Measurements from ENCODE around the gene KNCN.

Gene KNCN

DNA sequence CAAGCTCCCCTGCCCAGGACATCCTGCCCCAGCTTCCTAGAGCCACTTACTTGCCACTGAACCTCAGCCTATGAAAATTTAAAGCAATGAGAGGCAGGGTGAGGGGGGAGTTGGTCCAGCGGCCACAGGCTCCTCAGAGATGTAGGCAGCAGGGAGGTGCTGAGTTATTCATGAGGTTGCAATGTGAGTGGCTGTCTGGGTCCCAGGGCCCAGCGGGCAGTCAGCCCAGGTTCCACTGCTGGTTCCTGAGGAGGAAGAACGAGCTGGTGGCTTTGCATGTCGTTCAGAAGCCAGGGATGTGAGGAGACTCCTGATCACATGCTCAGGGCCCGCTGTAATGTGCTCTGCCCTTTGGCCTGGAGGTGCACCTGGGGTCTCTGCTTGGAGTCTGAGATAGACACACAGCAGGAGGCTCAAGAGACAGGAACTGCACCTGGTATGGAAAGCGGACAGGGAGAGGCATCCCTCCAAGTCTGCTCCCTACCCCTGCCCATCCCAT lies at the start of gene KNCN:
Gene KNCN (minus strand): TSS at position 51 of the 499 bp plus-strand sequence. CDS start 432 bp downstream, outside the sequence.
- no peak for DNase-seq (ENCODE audit: low spot score)

DNA sequence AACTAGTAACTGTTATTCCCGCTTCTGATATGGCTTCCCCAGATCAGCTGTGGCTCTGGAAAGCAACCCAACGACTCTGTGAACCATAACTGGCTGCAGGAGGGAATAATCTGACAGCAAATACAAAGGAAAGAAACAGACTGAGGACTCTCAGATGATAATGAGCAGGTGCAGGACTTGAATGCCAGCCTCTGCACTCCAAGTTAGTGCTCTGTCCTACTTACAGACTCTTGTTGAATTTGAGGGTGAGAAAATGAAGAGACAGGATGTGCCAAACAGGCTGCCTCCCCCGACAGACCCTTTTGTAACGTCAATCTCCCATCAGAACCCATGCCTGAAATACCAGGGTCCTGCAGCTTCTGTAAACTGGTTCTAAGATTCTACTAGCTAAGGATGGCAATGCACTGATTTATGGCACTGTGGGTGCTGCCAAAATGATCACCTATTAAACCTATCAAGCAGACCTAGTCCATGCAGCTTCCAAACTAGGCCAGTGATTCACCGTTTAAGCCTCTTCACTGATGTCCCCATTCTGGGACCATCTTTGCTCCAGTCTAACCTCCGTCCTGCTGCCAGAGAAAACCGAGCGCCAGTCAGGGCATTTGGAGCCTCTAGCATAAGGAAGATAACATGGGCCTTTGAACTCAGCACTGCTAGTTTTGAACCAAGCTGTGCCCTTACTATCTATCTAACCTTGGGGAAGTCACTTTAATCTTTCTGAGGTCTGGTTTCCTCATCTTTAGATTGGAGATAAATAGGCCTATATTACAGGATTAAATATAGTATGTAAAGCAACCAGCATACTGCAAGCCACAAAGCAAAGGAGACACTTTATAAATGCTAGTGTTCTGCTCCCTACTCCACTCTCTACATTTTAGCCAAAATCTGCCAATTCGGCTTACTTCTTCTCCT lies 47.9 kb upstream of the KNCN start:
- no peak for DNase-seq (ENCODE audit: low spot score)

DNA sequence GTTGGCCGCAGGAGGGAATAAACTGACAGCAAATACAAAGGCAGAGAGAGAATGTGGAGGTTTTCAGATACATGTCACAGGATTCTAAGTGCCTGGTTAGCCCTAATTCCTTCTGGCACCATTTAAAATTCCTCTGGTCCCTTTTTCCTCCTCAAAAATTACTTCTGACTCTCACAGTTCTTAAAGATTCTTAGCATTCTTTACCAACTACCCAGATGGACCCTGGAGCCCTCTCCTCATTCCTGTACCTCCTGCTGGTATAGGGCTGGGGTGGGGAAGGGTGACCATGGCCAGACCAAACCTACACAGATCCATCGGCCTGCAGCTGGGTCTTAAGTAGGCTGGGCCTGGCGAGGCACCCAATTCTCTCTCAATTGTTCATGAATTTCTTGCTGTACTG lies 45.4 kb upstream of the KNCN start:
- no peak for DNase-seq (ENCODE audit: low spot score)

DNA sequence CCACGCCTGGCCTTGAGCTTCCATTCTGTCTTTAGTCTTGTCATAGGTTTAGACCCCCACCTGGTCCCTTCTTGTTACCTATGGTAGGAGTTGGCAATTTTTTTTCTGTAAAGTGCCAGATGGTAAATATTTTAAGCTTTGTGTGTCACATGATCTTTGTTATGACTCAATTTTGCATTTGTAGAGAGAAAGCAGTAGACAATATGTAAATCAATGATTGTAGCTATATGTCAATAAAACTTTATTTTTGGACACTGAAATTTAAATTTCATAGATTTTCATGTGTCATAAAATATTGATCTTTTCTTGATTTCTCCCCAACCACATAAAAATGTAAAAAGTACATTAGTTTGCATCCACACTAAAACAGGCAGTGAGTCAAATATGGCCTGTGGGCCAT lies 44.6 kb upstream of the KNCN start:
- DNase-seq (ENCODE audit: low spot score), result no peak

DNA sequence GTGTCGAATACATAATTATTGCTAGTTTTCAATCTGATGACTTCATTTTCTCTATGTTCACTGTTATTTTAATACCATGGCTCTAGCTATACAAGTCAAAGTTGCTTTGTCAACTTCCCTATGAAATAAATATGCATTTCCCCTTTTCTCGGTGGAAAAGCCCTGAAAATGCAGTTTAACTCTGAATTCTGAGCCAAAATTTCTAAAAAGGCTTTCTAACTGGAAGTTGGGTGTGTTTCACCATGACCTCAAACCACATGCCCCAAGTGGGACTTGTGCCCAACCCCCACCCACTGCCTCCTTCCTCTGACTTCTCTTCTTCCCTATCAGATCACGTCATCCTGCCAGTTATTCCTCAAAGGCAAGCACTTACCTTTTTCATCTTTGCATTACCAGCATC lies 43.7 kb upstream of the KNCN start:
- DNase-seq (ENCODE audit: low spot score), result no peak

DNA sequence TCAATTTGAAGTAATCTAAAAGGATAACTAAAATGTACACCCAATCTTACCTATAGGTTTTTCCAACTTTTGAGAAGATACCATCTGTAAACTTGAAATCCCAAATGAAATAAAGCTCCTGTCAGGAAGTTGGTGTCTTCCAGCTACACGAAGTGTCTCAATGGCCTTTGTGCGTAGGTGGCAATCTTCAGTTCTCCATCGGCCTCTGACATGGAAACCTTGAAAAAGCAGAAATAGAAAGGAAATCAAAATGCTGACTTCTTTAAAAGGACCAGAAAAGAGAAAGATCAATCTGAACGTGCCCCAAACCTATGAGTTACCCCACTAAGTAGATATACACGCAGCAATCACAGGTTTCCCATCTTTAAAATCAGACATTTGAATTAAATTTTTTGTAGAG lies 42.6 kb upstream of the KNCN start:
- DNase-seq (ENCODE audit: low spot score), result no peak

DNA sequence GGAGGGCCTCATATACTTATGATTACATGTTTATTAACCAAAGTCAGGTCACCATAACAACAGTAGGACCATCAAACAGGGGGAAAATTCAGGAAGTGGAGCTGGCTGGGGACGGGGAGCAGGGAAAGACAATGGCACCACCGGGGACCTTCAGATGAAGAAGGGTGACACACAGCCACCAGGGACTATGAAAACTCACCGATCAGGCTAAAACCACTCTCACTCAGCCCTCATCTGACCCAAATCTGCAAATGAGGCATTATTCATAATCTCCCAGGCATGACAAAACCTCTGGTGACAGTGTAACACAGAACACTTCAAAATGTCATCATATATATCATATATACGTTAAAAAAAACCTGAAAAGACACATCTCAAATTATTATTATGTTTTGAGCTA lies 41.4 kb upstream of the KNCN start:
- DNase-seq (ENCODE audit: low spot score), result no peak

DNA sequence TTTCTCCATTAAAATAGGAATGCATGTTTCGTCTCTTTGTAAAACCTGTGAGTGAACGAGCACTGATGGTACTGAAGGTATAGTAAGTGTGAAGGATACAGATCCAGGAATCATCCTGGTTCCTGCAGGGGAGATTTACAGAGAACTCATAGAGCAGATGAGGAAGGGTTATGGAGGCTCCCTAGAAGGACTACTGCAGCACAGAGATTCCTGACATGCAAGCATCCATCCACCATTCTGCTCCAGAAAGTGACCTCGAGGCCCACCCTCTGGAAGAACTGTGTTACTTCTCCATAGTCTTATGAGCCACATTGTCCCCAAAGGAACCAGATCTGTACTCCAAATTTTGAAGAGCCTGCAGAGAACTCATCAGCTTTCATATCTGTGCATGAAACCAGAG lies 38.1 kb upstream of the KNCN start:
- no peak for DNase-seq (ENCODE audit: low spot score)

DNA sequence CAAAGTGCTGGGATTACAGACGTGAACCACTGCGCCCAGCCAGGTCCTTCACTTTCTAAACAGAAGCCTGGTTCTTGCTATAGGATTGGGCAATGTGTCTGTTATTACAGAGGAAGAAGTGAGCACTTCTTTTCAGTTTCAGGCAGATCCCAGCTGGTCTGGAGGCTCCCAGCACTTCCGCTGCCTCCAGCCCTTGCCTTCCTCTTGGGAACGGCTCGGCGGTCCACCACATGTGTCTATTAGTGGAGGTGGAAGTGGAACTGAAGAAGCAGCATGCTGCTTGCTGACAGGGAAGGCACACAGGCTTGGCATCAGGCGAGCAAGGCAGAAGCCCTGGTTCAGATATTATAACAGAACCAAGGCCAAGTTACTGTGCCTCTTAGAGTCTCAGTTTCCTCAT lies 35.6 kb upstream of the KNCN start:
- no peak for DNase-seq (ENCODE audit: low spot score)

DNA sequence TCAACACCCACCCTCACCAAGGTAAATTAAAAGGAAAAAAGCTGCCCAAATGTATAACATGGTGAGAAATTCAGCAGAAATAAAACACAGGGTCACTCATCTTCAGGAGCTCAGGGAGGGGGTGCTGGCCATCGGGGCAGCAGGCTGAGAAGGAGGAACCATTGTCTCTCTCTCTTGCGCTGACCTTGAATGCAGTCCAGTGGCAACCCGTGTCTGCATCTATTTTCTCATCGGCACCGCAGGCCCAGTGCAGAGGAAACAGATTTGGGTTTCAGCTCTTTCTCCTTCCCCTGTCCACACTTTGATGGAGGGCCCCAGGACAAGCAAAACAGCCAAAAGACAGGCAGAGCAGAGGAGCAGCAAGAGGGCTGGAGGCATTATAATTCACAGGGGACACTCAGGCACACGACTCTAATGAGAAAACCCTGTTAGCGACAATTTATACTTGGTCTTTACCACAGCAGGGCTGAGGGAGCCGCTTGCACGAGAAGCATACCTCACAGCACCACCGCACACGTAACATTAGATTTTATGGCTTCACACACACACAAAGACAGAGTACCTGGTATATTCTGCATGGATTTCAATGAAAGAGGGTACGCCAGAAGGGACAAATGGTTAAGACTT lies 34.0 kb upstream of the KNCN start:
- no peak for DNase-seq (ENCODE audit: low spot score)

DNA sequence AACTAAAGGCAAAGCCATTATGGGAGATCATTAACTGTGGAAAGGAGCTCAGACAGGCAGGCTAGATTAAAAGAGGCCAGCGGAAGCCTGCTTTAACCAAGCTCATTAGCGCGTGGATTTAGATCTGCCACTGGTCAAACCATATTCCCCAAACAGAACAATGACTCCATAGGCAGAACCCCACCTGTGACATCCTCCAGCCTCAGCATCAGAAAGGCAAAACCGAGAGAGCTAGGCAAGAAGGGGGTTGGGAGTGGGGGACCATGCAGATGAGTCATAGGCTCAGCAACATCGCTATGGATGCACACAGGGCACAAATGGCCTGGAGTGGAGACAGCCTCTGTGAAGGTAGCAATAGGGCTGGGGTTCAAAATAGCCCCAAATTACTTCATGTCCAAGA lies 32.0 kb upstream of the KNCN start:
- DNase-seq (ENCODE audit: low spot score), result no peak

DNA sequence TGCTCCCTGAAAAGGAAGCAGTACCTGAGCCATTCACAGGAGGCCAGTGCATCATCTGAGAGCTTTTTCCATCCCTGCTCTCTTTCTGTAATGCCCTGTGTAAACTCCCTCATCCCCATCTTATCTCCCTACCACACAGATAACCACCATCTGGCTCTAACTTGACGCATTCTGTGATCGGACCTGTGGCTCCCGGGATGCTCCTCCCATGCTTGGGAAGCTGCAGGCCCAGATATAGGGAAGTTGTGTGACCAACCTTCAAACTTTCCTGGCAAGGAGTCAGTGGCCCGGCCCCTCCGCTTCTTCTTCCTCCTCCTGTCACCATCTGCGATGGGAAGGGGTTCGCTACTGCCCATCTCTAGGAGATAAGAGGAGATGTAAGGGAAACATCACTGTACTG lies 31.5 kb upstream of the KNCN start:
- no peak for DNase-seq (ENCODE audit: low spot score)

DNA sequence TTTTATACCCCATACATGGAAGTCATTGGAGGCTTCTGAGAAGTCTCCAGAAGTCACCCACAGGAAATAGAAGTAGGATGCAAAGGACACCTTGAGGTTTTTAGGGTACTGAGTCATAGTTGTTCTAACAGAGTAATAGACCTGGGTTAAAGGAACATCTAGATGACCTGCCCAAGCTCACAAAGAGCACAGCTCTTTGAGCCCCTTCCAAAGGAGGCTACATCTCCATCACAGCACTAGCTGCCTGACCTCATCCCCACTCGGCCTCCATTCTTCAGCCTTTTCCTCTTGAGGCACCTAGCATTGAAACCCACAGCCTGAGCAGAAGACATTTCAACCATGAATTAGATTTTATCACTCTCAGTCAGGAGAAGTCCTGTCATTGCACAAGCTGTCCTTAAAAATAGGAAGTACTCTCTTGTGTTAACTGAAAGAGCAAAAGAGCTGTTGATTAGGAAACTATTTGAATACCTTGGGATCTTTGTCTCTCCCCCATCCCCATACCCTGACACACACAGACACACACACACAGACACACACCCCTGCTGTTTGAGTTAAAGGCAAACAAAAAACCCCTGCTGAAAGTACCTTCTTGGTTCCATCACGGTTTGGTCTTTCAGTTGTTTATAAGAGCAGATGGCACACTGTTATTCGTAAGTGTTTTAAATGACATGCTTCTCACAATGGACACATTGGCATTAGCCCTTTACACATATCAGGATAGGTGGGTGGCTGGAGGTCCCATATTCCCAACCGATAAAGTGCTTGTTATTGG lies 30.4 kb upstream of the KNCN start:
- DNase-seq (ENCODE audit: low spot score), result no peak

DNA sequence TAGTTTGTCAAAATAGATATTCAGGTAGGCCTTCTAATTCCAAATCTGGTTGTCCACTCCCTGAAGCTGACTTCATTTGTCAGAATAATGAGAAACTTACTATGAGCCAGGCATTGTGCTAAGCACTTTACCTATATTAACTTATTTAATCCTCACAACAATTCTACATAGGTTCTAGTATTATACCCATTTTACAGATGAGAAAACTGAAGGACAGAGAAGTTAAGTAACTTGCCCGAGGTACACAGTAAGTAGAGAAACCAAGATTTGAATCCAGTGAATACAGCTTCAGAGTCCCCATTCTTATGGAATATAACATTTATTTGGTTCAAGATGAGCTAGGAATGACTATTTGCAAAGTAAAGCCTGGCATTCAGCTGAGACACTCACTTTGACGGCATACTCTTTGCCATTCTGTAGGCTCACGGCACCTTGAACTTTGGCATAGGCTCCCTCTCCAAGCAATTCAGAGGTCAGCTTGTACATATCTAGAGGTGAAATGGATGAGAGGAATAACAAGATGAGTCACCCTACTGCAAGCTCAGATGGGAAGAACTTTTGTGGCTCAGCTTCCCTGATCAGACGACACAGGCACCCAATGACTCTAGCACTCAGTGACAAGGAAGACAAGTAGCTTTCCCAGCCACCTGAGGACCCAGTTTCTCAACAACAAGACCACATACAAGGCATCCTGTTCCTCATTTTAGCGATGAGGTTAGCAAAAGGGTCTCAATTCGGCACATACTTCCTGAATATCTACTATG lies 28.9 kb upstream of the KNCN start:
- no peak for DNase-seq (ENCODE audit: low spot score)

DNA sequence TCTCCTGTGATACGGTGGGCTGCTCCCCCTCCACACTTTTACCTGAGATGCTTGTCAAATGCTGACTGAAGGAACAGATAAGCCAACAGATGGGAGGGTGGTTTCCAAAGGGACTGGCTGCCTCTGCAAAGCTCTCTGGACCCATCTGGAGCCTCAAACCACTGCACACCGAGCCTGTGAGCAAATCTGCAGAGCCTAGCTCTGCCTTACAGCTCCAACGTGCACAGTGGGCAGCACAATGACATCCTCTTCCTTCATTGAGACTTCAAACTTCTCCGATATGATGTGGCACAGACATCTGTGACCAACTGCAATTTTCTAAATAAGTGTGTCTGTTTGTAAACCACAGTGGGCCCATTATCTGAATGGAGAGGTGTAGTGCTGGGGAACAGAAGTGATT lies 26.2 kb upstream of the KNCN start:
- DNase-seq (ENCODE audit: low spot score), result no peak

DNA sequence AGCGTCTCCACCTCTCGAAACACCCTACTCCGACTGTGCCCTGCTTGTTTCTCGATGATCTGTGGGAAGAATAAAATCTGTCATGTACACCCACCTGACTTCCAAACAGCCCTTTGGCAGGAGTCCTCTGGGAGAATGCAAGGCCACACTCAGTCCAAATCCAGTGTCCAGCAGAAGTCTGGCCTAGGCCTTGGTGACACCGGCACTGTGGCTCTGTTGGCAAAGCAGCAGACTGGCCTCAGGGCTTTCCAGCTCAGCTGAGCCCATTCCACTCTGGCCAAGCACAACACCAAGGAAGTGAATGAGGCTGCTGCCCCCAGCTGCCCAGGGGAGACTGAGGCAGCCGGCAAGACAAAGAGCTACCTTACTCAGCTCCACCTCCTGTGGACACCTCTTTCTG lies 25.1 kb upstream of the KNCN start:
- no peak for DNase-seq (ENCODE audit: low spot score)

DNA sequence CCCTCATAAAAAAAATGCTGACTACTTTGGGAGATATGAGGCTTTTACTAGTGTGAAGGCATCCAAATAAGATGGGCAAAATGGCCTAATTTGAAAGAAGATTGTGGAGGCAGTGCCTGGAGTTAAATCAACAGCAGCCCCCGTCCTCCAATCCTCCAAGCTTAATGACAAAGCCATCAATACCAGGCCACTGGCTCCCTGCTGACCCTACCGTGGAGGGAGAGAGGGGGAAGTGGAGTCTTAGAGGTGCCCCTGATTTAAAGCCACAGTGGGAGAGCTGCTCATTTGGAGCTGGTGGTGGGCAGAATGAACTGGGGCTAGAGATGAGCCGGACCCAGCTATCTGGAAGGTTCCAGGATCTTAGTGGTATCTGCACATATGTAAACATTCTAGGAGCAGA lies 24.3 kb upstream of the KNCN start:
- no peak for DNase-seq (ENCODE audit: low spot score)

DNA sequence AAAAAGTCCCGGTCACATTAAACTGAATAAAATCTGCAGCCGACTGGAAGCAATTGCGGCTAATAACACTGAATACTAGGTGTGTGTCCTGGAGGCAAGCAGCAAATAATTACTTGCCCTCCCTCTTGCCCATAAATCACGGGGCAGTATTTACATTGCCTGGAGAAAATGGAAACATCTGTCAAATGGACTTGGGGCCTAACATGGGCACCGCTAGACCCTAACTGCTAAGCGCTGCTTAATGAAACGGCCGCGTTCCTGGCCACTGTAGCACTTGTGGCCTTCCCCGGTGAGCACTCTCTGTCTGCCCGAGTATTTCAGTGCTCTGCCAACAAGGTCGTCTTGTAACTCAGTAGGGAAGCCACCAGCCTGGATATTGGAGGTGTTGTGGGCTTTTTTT lies 23.9 kb upstream of the KNCN start:
- no peak for DNase-seq (ENCODE audit: low spot score)

DNA sequence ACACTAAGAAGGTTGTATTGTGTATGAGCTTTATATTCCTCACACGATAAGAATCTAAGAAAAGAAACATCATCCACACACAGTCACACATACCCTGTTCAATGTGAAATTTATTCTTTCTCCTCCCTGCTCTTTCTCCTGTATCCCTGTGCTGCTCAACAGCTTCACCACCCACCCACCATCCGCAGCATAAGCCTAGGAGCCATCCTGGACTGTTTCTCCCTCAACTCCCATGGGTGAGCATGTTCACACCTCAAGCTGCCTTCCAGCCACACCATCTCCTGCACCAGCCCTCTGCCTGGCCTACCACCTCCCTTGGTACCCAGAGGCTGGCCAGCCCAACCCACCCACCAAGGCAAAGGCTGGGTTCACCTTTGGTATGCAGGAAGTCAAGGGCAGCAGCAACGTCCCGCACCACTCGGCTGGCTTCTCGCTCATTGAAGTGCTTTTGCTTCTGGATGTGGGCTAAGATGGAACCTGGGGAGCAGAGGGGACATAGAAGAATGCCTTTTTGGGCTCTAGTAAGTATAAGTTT lies 20.3 kb upstream of the KNCN start:
- DNase-seq (ENCODE audit: low spot score), result no peak

DNA sequence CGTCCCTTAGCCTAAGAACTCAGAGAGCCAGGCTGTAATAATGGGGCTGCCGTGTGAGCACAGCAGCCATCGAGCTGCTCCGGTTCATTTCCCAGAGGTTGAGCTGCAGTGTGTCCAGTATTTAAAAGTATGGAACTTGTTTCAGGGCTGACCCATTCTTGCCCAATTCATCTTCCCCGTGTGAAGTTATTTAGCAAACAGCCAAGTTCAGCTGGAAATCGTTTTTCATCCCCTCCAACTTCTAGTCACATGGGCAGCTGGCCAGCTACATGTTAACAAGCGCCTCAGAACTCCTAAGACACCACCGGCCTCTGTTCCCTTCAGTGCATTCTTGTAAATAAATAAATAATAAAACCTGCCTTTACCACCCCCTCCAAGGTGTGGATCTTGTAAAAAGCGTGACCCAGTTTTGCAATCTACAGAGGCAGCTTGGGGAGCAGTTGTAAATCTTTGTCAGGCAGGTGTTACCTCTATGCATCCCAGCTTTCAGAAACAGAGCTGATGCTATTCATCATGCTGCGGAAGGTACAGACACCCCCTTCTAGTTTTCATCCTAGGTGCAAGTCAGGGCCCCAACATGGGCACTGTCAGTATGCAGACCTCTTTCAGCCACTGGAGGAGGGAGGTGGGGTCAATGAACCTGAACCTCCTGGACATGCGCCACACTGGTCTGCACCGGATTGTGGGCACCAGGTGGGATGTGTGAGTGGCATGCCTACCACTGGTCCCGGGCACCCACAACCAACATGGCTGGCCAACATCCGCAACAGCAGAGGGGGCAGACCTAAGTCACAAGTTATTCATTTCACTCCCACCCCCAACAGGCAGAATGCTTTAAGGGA lies 18.7 kb upstream of the KNCN start:
- no peak for DNase-seq (ENCODE audit: low spot score)

DNA sequence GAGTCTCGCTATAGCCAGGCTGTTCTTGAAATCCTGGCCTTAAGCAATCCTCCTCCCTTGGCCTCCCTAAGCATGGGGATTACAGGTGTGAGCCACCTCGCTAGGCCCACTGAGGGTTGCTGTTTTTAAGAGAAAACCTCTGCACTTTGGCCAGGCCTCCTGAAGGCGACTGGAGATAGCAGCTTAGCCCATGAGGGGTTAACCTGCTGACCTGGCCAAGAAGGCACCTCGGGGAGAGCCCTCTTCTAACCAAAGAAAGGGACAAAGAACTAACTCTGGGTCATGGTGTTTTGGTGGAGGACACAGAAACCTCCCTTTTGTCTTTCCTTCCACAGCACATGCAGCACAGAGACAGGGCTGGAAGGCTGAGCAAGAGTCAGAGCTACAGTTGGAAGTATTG lies 17.7 kb upstream of the KNCN start:
- no peak for DNase-seq (ENCODE audit: low spot score)

Data from AG08396 (cell line).